Measurements from ENCODE around the gene GPR18. TPM values are rescaled to one million over a fixed set of nuclear protein-coding genes. Genes with fewer than 3 reads are reported as not detected.

The GPR18 gene
- total and polyA plus RNA-seq, 2 of the 13 experiments (the other 11 are each of a cell fraction or from before 2014, with no cell fraction given), result not detected

- TF ChIP-seq ZBTB10 (CRISPR knock-in tag; IDR thresholded peaks at IDR 0.05; ENCODE audit: borderline replicate concordance), result no peak
- TF ChIP-seq ATF7-NPFF (CRISPR knock-in tag; IDR thresholded peaks at IDR 0.05; ENCODE audit: low read depth), result no peak
- TF ChIP-seq HNF4A (CRISPR knock-in tag; IDR thresholded peaks at IDR 0.05), result peak; percentile 70
- TF ChIP-seq ARID5B (CRISPR knock-in tag; IDR thresholded peaks at IDR 0.05), result peak; percentile 67
- no peak for TF ChIP-seq HOXA7 (CRISPR knock-in tag; IDR thresholded peaks at IDR 0.05)
- peak; percentile 50 for TF ChIP-seq ZFX (CRISPR knock-in tag; IDR thresholded peaks at IDR 0.05; ENCODE audit: low read depth)
- TF ChIP-seq NR2F6 (IDR thresholded peaks at IDR 0.05), result peak; percentile 51; the same call in 1 of the 2 replicates
- TF ChIP-seq NR2F6 (CRISPR knock-in tag; IDR thresholded peaks at IDR 0.05), result peak; percentile 67
- TF ChIP-seq FOSL2 (CRISPR knock-in tag; IDR thresholded peaks at IDR 0.05), result 0 out of 2 replicates have a peak, but pooled peaks have one; percentile 7
- TF ChIP-seq SMC3 (IDR thresholded peaks at IDR 0.05; ENCODE audit: low read length), result peak; percentile 41; the same call in 1 of the 2 replicates
- no peak for TF ChIP-seq ZNF362 (CRISPR knock-in tag; IDR thresholded peaks at IDR 0.05; ENCODE audit: borderline replicate concordance)
- TF ChIP-seq XBP1 (CRISPR knock-in tag; IDR thresholded peaks at IDR 0.05), result no peak
- no peak for TF ChIP-seq GFI1 (CRISPR knock-in tag; IDR thresholded peaks at IDR 0.05; ENCODE audit: borderline replicate concordance)
- TF ChIP-seq STAG1 (CRISPR knock-in tag; IDR thresholded peaks at IDR 0.05), result peak; percentile 22
- no peak for TF ChIP-seq EEA1 (CRISPR knock-in tag; IDR thresholded peaks at IDR 0.05; ENCODE audit: borderline replicate concordance)
- TF ChIP-seq PRDM15 (CRISPR knock-in tag; IDR thresholded peaks at IDR 0.05), result no peak
- no peak for TF ChIP-seq KDM5B (CRISPR knock-in tag; IDR thresholded peaks at IDR 0.05; ENCODE audit: borderline replicate concordance)
- no peak for TF ChIP-seq NFE2L2 (IDR thresholded peaks at IDR 0.05; ENCODE audit: low read length)
- TF ChIP-seq ZNF10 (CRISPR knock-in tag; IDR thresholded peaks at IDR 0.05; ENCODE audit: borderline replicate concordance, low read depth), result no peak
- no peak for TF ChIP-seq CHCHD3 (CRISPR knock-in tag; IDR thresholded peaks at IDR 0.05)
- peak; percentile 67 for TF ChIP-seq ZBTB7B (CRISPR knock-in tag; IDR thresholded peaks at IDR 0.05)
Observed at GRCh38 chr13:99261059-99261458, 2.9 kb upstream of the GPR18 start (continued).
